H1 (cell line): ENCODE results near the gene ZBTB45. TPM values are rescaled to one million over a fixed set of nuclear protein-coding genes. Genes with fewer than 3 reads are reported as not detected.

ENCODE experiments used
- BCL11A ChIP-seq, 2 experiments: IDR thresholded peaks; one replicate each; pipeline ENCODE4 v1.6.1; 2011; ENCODE audit warnings: low read depth in 2 of 2, low read length in 2 of 2, mild to moderate bottlenecking in 2 of 2
- CHD1 ChIP-seq: IDR thresholded peaks from 2 replicates; pipeline ENCODE4 v1.6.1; 2012; ENCODE audit warnings: low read depth, low read length, improper control_type of control experiment
- EP300 ChIP-seq, 2 experiments: IDR thresholded peaks; 1 replicate in 1 of 2; 2 replicates in 1 of 2; pipeline ENCODE4 v1.6.1; 2011 to 2012; ENCODE audit warnings: low read depth in 2 of 2, low read length in 2 of 2, mild to moderate bottlenecking in 2 of 2, borderline replicate concordance in 1 of 2, inconsistent platforms in 1 of 2, moderate library complexity in 1 of 2
- EZH2 ChIP-seq: fragments of 200-600 bp; sonication (generic); IDR thresholded peaks from 2 replicates; pipeline ENCODE4 v1.7.1; 2012; ENCODE audit warnings: low read depth, mild to moderate bottlenecking, moderate library complexity, low read length, inconsistent platforms; ENCODE audit not compliant: severe bottlenecking
- FOSL1 ChIP-seq: IDR thresholded peaks from 2 replicates; pipeline ENCODE4 v1.6.1; 2011; ENCODE audit warnings: mild to moderate bottlenecking, low read depth, low read length, moderate library complexity; ENCODE audit not compliant: insufficient read depth
- GTF2F1 ChIP-seq: IDR thresholded peaks from 2 replicates; pipeline ENCODE4 v1.6.1; 2012; ENCODE audit warnings: low read depth, low read length, improper control_type of control experiment, borderline replicate concordance
- HDAC6 ChIP-seq: IDR thresholded peaks from one replicate; pipeline ENCODE4 v1.7.1; 2012; ENCODE audit warnings: low read depth, mild to moderate bottlenecking, inconsistent platforms, low read length, moderate library complexity
- JUND ChIP-seq: IDR thresholded peaks from 2 replicates; pipeline ENCODE4 v1.6.1; 2011; ENCODE audit warnings: mild to moderate bottlenecking, improper control_type of control experiment, low read length
- POLR2A ChIP-seq, 2 experiments: IDR thresholded peaks; 1 replicate in 1 of 2; 2 replicates in 1 of 2; pipeline ENCODE4 v1.6.1; 2011; ENCODE audit warnings: low read depth in 2 of 2, low read length in 2 of 2, mild to moderate bottlenecking in 2 of 2; ENCODE audit errors: control extremely low read depth in 1 of 2
- POLR2AphosphoS5 ChIP-seq: IDR thresholded peaks from 2 replicates; pipeline ENCODE4 v1.6.1; 2011; ENCODE audit warnings: low read depth, low read length
- POU5F1 ChIP-seq: IDR thresholded peaks from 2 replicates; pipeline ENCODE4 v1.6.1; 2011; ENCODE audit warnings: low read depth, mild to moderate bottlenecking, low read length, moderate library complexity
- RXRA ChIP-seq: IDR thresholded peaks from 2 replicates; pipeline ENCODE4 v1.6.1; 2011; ENCODE audit warnings: low read depth, mild to moderate bottlenecking, low read length, moderate library complexity; ENCODE audit not compliant: insufficient read depth
- SIN3A ChIP-seq, 2 experiments: IDR thresholded peaks in 1 of 2; conservative IDR thresholded peaks in 1 of 2; 2 replicates each; pipeline ENCODE4 v1.6.1; 2011 to 2012; ENCODE audit warnings: low read length in 2 of 2, improper control_type of control experiment in 1 of 2, low read depth in 1 of 2, mild to moderate bottlenecking in 1 of 2
- SIRT6 ChIP-seq: IDR thresholded peaks from one replicate; pipeline ENCODE4 v1.7.1; 2012; ENCODE audit warnings: low read length, inconsistent platforms
- SP1 ChIP-seq: IDR thresholded peaks from 2 replicates; pipeline ENCODE4 v1.6.1; 2011; ENCODE audit warnings: low read depth, low read length
- SRF ChIP-seq: IDR thresholded peaks from 2 replicates; pipeline ENCODE4 v1.6.1; 2011; ENCODE audit warnings: mild to moderate bottlenecking, low read depth, low read length, moderate library complexity
- TAF1 ChIP-seq: IDR thresholded peaks from 2 replicates; pipeline ENCODE4 v1.6.1; 2011; ENCODE audit warnings: mild to moderate bottlenecking, low read depth, low read length
- TCF12 ChIP-seq: IDR thresholded peaks from 2 replicates; pipeline ENCODE4 v1.6.1; 2011; ENCODE audit warnings: low read depth, mild to moderate bottlenecking, low read length
- YY1 ChIP-seq: IDR thresholded peaks from 2 replicates; pipeline ENCODE4 v1.6.1; 2011; ENCODE audit warnings: low read depth, mild to moderate bottlenecking, low read length
- ZNF274 ChIP-seq: IDR thresholded peaks from 2 replicates; pipeline ENCODE4 v1.7.0; 2012; ENCODE audit warnings: low read length, borderline replicate concordance; ENCODE audit errors: extremely low read depth
- polyA plus RNA-seq, 7 experiments: library from polyadenylated mRNA; depleted of rRNA in 3 of 7; stranded (reverse) in 5 of 7; unstranded in 2 of 7; fragments of >200 nt in 5 of 7; fragments of 200-250 nt in 2 of 7; gene quantifications; 1 replicate in 5 of 7; 2 replicates in 1 of 7; 4 replicates in 1 of 7; pipeline versions ENCODE4 v1.2.1 to v1.2.3, GENCODE V29; 2011 to 2013; ENCODE audit warnings: missing spikeins in 2 of 7, mixed read lengths in 2 of 7
- total RNA-seq: library from RNA; stranded (reverse); fragmentation: NEBNext Ultra II Directional; extraction: Animal tissue kit (Norgen Biotek cat#: 25700); gene quantifications from 2 replicates; pipeline ENCODE4 v1.2.1, GENCODE V29; 2021
- TF ChIP-seq, protein P1 (sequence below): IDR thresholded peaks from 2 replicates; pipeline ENCODE4 v1.6.1; 2011; ENCODE audit warnings: low read depth, mild to moderate bottlenecking, low read length; ENCODE audit not compliant: insufficient read depth
- TF ChIP-seq, protein P2 (sequence below): IDR thresholded peaks from 2 replicates; pipeline ENCODE4 v1.6.1; 2012; ENCODE audit warnings: low read length, inconsistent platforms

ZBTB45 gene
- total and polyA plus RNA-seq, 2 of the 8 experiments (the other 6 are each of a cell fraction or from before 2014, with no cell fraction given): 16.9 to 17.2 TPM

DNA sequence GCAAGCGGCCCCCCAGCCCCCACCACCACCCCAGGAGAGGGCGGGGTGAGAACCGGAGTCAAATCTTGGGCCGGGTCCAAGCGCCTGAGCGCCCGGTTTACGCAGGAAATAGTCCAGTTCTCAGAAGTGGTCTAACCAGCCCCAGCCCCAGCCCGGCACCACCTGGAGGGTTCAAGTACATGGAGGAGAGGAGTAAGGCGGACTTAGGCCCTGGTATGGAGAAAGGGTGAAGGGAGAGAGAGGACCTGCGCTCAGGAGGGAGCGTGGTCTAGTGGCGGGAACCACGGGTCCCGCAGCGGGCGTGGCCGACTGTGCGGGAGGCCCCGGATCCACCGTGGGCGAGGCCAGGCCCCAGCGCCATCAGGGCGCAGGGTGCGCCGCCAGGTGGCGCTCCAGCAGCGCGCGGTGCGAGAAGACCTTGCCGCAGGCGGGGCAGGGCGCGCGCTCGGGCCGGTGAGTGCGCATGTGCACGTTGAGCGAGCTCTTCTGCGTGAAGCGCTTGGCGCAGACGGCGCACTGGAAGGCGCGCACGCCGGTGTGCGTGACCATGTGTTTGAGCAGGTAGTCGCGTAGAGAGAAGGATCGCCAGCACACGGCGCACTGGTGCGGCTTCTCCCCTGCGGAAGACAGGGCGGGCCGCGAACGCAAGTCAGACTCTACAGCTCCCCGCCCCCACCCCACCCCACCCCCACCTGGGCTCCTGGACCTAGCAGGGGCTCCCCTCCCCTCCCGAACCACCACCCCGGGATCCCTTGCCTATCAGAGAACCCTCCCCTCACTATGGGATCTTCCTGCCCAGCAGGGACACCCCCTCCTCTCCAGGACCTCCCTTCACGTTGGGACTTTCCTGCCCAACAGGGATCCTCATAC is 5.7 kb downstream of the ZBTB45 start (continued):
- TF ChIP-seq FOSL1 (peak; percentile 77; the same call in 1 of the 2 replicates), RXRA (0 out of 2 replicates have a peak, but pooled peaks have one; percentile 5), BCL11A (IDR thresholded peaks at IDR 0.05; ENCODE audit: low read depth in 2 of 2, low read length in 2 of 2) (no peak), POU5F1 (no peak), SIRT6 (no peak), GTF2F1 (no peak), TAF1 (peak; percentile 75), JUND (no peak), TCF12 (no peak), EP300 (IDR thresholded peaks at IDR 0.05; ENCODE audit: borderline replicate concordance in 1 of 2, low read depth in 2 of 2, low read length in 2 of 2) (peak in 1 of 2 experiments; percentile 20; a peak in 1 of 3 replicates), CHD1 (no peak), POLR2A (IDR thresholded peaks at IDR 0.05; ENCODE audit: control extremely low read depth in 1 of 2, low read depth in 2 of 2, low read length in 2 of 2) (peak; percentile 85 to 89), ZNF274 (no peak), YY1 (peak; percentile 84), POLR2AphosphoS5 (peak; percentile 95), SP1 (no peak), HDAC6 (no peak), EZH2 (no peak), SIN3A (conservative IDR thresholded peaks at IDR 0.05 in 1 of 2, IDR thresholded peaks at IDR 0.05 in 1 of 2; ENCODE audit: low read depth in 1 of 2, low read length in 2 of 2) (peak in 1 of 2 experiments; percentile 35; a peak in 1 of 4 replicates), SRF (no peak)
- TF ChIP-seq, protein P1, sequence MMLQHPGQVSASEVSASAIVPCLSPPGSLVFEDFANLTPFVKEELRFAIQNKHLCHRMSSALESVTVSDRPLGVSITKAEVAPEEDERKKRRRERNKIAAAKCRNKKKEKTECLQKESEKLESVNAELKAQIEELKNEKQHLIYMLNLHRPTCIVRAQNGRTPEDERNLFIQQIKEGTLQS: no peak
- TF ChIP-seq, protein P2, sequence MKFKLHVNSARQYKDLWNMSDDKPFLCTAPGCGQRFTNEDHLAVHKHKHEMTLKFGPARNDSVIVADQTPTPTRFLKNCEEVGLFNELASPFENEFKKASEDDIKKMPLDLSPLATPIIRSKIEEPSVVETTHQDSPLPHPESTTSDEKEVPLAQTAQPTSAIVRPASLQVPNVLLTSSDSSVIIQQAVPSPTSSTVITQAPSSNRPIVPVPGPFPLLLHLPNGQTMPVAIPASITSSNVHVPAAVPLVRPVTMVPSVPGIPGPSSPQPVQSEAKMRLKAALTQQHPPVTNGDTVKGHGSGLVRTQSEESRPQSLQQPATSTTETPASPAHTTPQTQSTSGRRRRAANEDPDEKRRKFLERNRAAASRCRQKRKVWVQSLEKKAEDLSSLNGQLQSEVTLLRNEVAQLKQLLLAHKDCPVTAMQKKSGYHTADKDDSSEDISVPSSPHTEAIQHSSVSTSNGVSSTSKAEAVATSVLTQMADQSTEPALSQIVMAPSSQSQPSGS: no peak
